ENCODE data around the gene GGT6. TPM values are rescaled to one million over a fixed set of nuclear protein-coding genes. Genes with fewer than 3 reads are reported as not detected.

The GGT6 gene
- total RNA-seq, 1 experiment from 2014 or later = not detected

DNA sequence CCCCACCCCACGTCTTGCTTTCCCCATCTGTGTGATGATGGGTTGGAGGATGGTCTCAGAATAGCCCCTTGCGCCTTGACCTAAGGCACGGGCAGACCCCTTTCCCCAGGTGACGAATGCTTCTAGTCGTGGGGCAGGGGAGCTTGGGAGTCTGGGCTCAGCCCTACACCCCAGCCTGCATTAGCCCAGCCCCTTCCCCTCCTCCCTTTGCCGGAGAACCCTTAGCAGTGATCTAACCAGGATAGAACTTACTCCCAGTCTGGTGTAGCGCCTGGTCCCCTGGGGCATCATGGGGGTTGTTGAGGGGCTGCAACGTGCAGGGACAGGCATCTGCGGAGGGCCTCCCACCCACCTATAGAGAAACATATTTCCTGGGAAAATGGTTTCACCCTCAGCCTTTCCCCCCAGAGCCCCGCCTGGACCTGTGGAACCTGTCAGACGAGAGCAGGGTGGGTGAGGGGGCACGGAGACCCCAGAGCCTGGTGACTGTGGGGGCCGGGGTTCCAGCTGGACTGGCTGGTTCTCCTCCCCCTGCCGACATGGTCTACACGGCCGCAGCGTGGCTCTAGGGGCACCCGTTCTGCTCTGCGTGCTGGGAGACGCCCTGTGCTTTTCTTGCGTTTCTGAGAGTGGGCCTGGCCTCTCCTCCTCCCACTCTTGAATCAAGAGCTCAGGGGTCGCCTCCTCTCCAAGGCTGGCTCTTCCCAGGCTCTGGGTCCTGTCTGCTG, 28.7 kb upstream of the GGT6 start:
- DNase-seq (ENCODE audit: low spot score) = no peak
- no peak for TF ChIP-seq EZH2 (IDR thresholded peaks at IDR 0.05; ENCODE audit: borderline replicate concordance, low read depth, low read length, poor library complexity, severe bottlenecking)
- ChIA-PET CTCF (interaction anchor here (0.6 kb wide), 1 partner anchor 70 kb away, joined by 5 read pairs; no protein-coding TSS in a partner anchor), POLR2A (ENCODE audit: low non-redundant PET) (no interaction called here)
- BruUV-seq (replicated peaks) = no TSS peak
- Histone ChIP-seq H3K36me3 (ENCODE audit: insufficient read depth, low read length, poor library complexity, severe bottlenecking) (no peaks in the 10 kb centered on the region), H3K4me3 (ENCODE audit: low read depth, low read length, poor library complexity, severe bottlenecking) (no peak overlapping the region), H3K9me3 (ENCODE audit: low read depth, low read length, poor library complexity, severe bottlenecking) (no peaks in the 10 kb centered on the region), H3K27me3 (replicated peaks; ENCODE audit: insufficient read depth, low read depth, low read length, poor library complexity) (peaks cover 24% of the 10 kb centered on the region), H3K4me1 (ENCODE audit: insufficient read depth, low read length, poor library complexity, severe bottlenecking) (no peaks in the 10 kb centered on the region), H3K27ac (ENCODE audit: low read depth, low read length, poor library complexity, severe bottlenecking) (no peak overlapping the region)
- intact Hi-C loops (cut with micrococcal nuclease; ENCODE audit: unreplicated experiment) = no loop called here

DNA sequence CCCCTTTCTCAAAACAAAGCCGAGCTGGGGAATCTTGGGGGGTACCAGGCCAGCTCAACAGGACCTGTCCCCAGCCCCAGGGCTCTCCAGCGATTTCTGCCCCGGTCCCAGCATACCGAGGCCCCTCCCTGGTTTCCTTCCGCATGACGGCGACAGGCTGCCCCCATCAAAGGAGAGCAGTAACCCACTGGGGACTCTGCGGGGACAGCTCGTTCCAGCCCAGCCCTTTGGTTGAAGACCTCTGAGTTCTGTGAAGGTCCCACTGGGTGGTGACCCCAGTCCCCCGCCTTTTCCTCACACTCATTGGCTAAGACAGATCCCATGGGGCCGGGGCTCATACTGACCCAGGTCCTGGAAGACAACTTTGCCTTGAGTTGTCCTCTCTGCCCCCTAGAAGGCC, 28.0 kb upstream of the GGT6 start:
- H3K27me3 ChIP-seq (replicated peaks; ENCODE audit: insufficient read depth, low read depth, low read length, poor library complexity) = peaks cover 30% of the 10 kb centered on the region
- ChIA-PET CTCF (no interaction called here), POLR2A (ENCODE audit: low non-redundant PET) (no interaction called here)
- intact Hi-C loops (cut with micrococcal nuclease; ENCODE audit: unreplicated experiment) = no loop called here
- BruUV-seq (replicated peaks) = no TSS peak
- no peaks in the 10 kb centered on the region for H3K4me1 ChIP-seq (ENCODE audit: insufficient read depth, low read length, poor library complexity, severe bottlenecking)
- no peak for DNase-seq (ENCODE audit: low spot score)
- H3K9me3 ChIP-seq (ENCODE audit: low read depth, low read length, poor library complexity, severe bottlenecking) = no peaks in the 10 kb centered on the region
- H3K4me3 ChIP-seq (ENCODE audit: low read depth, low read length, poor library complexity, severe bottlenecking) = no peak overlapping the region
- TF ChIP-seq, protein P1, sequence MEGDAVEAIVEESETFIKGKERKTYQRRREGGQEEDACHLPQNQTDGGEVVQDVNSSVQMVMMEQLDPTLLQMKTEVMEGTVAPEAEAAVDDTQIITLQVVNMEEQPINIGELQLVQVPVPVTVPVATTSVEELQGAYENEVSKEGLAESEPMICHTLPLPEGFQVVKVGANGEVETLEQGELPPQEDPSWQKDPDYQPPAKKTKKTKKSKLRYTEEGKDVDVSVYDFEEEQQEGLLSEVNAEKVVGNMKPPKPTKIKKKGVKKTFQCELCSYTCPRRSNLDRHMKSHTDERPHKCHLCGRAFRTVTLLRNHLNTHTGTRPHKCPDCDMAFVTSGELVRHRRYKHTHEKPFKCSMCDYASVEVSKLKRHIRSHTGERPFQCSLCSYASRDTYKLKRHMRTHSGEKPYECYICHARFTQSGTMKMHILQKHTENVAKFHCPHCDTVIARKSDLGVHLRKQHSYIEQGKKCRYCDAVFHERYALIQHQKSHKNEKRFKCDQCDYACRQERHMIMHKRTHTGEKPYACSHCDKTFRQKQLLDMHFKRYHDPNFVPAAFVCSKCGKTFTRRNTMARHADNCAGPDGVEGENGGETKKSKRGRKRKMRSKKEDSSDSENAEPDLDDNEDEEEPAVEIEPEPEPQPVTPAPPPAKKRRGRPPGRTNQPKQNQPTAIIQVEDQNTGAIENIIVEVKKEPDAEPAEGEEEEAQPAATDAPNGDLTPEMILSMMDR (conservative IDR thresholded peaks at IDR 0.05; ENCODE audit: low read depth, low read length) = no peak
- no peak for TF ChIP-seq EZH2 (IDR thresholded peaks at IDR 0.05; ENCODE audit: borderline replicate concordance, low read depth, low read length, poor library complexity, severe bottlenecking)
- H3K27ac ChIP-seq (ENCODE audit: low read depth, low read length, poor library complexity, severe bottlenecking) = no peak overlapping the region
- no peaks in the 10 kb centered on the region for H3K36me3 ChIP-seq (ENCODE audit: insufficient read depth, low read length, poor library complexity, severe bottlenecking)

- CTCF ChIA-PET = no interaction called here
- intact Hi-C loops (cut with micrococcal nuclease; ENCODE audit: unreplicated experiment) = no loop called here
- BruUV-seq (replicated peaks) = no TSS peak
- no peak overlapping the region for H3K4me3 ChIP-seq (ENCODE audit: low read depth, low read length, poor library complexity, severe bottlenecking)
- H3K36me3 ChIP-seq (ENCODE audit: insufficient read depth, low read length, poor library complexity, severe bottlenecking) = no peaks in the 10 kb centered on the region
- no peak for DNase-seq (ENCODE audit: low spot score)
- no peaks in the 10 kb centered on the region for H3K4me1 ChIP-seq (ENCODE audit: insufficient read depth, low read length, poor library complexity, severe bottlenecking)
- POLR2A ChIA-PET (ENCODE audit: low non-redundant PET) = no interaction called here
- H3K27ac ChIP-seq (ENCODE audit: low read depth, low read length, poor library complexity, severe bottlenecking) = no peak overlapping the region
- H3K27me3 ChIP-seq (replicated peaks; ENCODE audit: insufficient read depth, low read depth, low read length, poor library complexity) = peaks cover 36% of the 10 kb centered on the region
- H3K9me3 ChIP-seq (ENCODE audit: low read depth, low read length, poor library complexity, severe bottlenecking) = no peaks in the 10 kb centered on the region
- no peak for TF ChIP-seq EZH2 (IDR thresholded peaks at IDR 0.05; ENCODE audit: borderline replicate concordance, low read depth, low read length, poor library complexity, severe bottlenecking)
- TF ChIP-seq, protein P1 (conservative IDR thresholded peaks at IDR 0.05; ENCODE audit: low read depth, low read length) = no peak
Measured at GRCh38 chr17:4587803-4588202, 27.4 kb upstream of the GGT6 start.

DNA sequence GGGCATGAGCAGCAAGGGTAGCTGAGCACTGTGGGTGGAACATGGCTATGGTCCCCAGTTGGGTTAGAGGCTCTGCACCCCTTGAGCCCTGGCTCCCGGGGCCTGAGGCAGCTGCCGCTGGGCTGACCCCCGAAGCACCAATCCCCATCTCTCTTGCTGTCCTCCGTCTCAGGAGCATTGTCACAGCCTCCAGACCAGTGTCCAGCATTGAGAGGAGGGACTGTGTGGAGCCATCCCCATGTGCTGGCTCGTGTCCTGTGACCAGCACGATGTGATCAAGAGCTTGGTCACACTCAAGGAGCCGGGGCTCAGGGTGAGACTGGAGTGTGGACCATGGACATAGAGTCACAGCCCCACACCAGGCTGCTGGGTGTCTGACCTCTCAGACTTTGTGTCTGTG, 26.8 kb upstream of the GGT6 start:
- Histone ChIP-seq H3K9me3 (ENCODE audit: low read depth, low read length, poor library complexity, severe bottlenecking) (no peaks in the 10 kb centered on the region), H3K27ac (ENCODE audit: low read depth, low read length, poor library complexity, severe bottlenecking) (no peak overlapping the region), H3K27me3 (replicated peaks; ENCODE audit: insufficient read depth, low read depth, low read length, poor library complexity) (peaks cover 40% of the 10 kb centered on the region), H3K4me3 (ENCODE audit: low read depth, low read length, poor library complexity, severe bottlenecking) (no peak overlapping the region), H3K36me3 (ENCODE audit: insufficient read depth, low read length, poor library complexity, severe bottlenecking) (no peaks in the 10 kb centered on the region), H3K4me1 (ENCODE audit: insufficient read depth, low read length, poor library complexity, severe bottlenecking) (no peaks in the 10 kb centered on the region)
- intact Hi-C loops (cut with micrococcal nuclease; ENCODE audit: unreplicated experiment) = no loop called here
- no TSS peak for BruUV-seq (replicated peaks)
- no peak for DNase-seq (ENCODE audit: low spot score)
- CTCF ChIA-PET = no interaction called here
- TF ChIP-seq EZH2 (IDR thresholded peaks at IDR 0.05; ENCODE audit: borderline replicate concordance, low read depth, low read length, poor library complexity, severe bottlenecking) = no peak
- TF ChIP-seq, protein P1 (conservative IDR thresholded peaks at IDR 0.05; ENCODE audit: low read depth, low read length) = no peak
- POLR2A ChIA-PET (ENCODE audit: low non-redundant PET) = no interaction called here

All from A673 (cell line).